HFF-Myc (cell line): Measurements from ENCODE around the gene TYW1.
"Not testable (repeated sequence)": the region's sequence is repeated elsewhere in the genome, so short reads cannot be mapped to it uniquely, and the experiment has no call there.

ENCODE experiments used
- DNase-seq: peaks from one replicate; pipeline ENCODE4 v3.0.0-alpha.2; 2011; ENCODE audit warnings: low read depth; ENCODE audit errors: extremely low read depth
- H3K4me3 ChIP-seq: replicated peaks from 2 replicates; pipeline ENCODE4 v1.5.1; 2011; ENCODE audit warnings: low read depth, mild to moderate bottlenecking, control low read depth, low read length
- CTCF ChIP-seq: IDR thresholded peaks from 2 replicates; pipeline ENCODE4 v1.5.1; 2012; ENCODE audit warnings: mild to moderate bottlenecking, low read depth, low read length, control low read depth; ENCODE audit errors: missing control alignments

The TYW1 gene

DNA sequence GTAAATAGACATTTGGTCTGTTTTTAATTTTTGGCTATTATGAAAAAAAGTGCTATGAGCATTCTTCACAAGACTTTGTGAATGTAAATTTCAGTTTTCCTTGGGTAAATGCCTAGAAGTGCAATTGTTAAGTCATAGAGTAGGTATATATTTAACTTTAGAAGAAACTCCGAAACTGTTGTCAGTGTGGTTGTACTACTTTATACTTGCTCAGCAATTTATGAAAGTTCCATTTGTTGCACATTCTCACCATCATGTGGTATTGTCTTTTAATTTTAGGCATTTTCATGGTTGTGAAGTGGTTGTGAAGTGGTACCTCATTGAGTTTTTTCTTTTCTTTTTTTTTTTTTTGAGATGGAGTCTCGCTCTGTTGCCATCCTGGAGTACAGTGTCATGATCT, 60.0 kb downstream of the TYW1 start:
- no peak for TF ChIP-seq CTCF
- DNase-seq, result no peak
- H3K4me3 ChIP-seq, result no peak overlapping the region

GRCh38 chr7:67061321-67061720, 64.7 kb downstream of the TYW1 start:
- H3K4me3 ChIP-seq, DNase-seq: not testable (repeated sequence)

GRCh38 chr7:67062802-67063201, 66.2 kb downstream of the TYW1 start:
- not testable (repeated sequence) for H3K4me3 ChIP-seq, DNase-seq

DNA sequence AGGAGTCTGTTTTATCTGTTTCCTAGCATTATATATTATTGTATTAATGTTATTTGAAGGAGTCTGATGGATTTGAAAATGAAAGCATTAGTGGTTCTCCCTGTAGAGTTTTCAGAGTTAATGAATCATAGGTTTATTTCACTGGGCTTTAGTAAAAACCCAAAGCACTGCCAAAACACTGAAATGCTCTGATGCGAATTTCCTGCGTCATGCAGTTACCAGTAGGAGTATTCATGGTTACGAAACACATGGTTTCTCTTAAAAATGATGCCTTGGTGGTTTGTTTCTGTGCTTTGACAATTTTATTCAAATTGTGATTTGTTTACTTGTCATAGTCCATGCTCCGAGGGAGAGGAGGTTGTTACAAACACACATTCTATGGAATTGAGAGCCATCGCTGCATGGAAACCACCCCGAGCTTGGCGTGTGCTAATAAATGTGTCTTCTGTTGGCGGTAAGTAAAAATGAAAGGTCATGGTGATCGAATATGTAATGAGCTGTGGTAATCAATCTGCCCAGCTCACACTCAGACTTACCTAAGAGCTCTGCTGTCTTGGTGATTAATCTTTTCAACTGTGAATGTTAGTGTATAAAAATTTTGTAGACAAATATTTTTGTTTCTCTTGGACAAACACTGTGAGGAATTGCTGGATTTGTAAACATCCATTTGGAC, 70.5 kb downstream of the TYW1 start:
- H3K4me3 ChIP-seq, result not testable (repeated sequence)
- peak; percentile 9 for DNase-seq

- H3K4me3 ChIP-seq, DNase-seq: not testable (repeated sequence)
These were observed 79.5 kb downstream of the TYW1 start for GRCh38 chr7:67076120-67076519.

GRCh38 chr7:67082880-67083279, 86.2 kb downstream of the TYW1 start:
- DNase-seq, result not testable (repeated sequence)

GRCh38 chr7:67089261-67089660, 92.6 kb downstream of the TYW1 start:
- DNase-seq, result not testable (repeated sequence)

More at GRCh38 chr7:67082880-67083279, 86.2 kb downstream of the TYW1 start:
- not testable (repeated sequence) for H3K4me3 ChIP-seq

GRCh38 chr7:67091053-67091452, 94.4 kb downstream of the TYW1 start:
- not testable (repeated sequence) for DNase-seq, H3K4me3 ChIP-seq

More at GRCh38 chr7:67089261-67089660, 92.6 kb downstream of the TYW1 start:
- H3K4me3 ChIP-seq, result not testable (repeated sequence)

GRCh38 chr7:67098031-67098430, 101.4 kb downstream of the TYW1 start:
- not testable (repeated sequence) for H3K4me3 ChIP-seq, DNase-seq

DNA sequence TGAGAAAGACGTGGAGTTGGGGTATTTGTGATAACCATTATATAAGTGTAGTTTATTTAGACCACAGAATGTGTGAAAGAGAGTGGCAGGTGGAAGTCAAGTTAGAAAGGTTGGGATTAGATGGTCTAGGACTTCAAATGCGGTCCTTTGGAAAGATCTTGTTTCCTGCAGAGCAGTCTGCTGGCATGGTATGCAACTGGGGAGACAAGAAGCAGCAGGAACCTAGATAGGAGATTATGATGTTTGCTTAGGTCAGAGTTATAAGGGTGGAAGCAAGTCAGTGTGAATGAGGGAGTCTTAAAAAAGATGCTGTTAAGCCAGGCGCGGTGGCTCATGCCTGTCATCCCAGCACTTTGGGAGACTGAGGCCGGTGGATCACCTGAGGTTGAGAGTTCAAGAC, 102.8 kb downstream of the TYW1 start:
- not testable (repeated sequence) for H3K4me3 ChIP-seq, DNase-seq

GRCh38 chr7:67100038-67100437, 103.4 kb downstream of the TYW1 start:
- DNase-seq, result not testable (repeated sequence)

DNA sequence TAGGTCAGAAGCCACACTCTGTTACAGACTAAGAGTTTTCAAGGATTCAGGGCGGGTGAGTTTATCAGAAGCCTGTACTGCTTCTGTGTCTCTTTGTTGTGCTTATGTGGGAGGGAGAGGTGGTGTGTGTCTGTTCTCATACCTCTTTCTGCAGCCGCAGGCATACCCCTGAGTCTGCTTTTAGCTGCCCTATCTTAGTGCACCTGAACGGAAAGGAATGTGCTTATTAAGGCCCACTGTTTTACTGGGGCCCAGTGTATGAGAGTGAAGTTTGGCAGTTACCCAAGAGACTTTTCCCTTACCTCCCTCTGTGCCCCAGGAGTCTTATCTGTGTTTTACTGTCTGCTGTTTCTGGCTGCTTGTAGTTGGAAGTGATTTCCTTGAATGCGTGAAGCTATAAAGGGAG, 104.3 kb downstream of the TYW1 start:
- DNase-seq, result no peak
- TF ChIP-seq CTCF, result no peak

More at GRCh38 chr7:67100038-67100437, 103.4 kb downstream of the TYW1 start:
- H3K4me3 ChIP-seq, result not testable (repeated sequence)

GRCh38 chr7:67104937-67105336, 108.3 kb downstream of the TYW1 start:
- not testable (repeated sequence) for DNase-seq, H3K4me3 ChIP-seq

More for the DNA sequence above, 104.3 kb downstream of the TYW1 start:
- no peak overlapping the region for H3K4me3 ChIP-seq
